ENCODE data around the gene LBH.
"Not testable (repeated sequence)": the region's sequence is repeated elsewhere in the genome, so short reads cannot be mapped to it uniquely, and the experiment has no call there.

LBH gene

GRCh38 chr2:30259071-30259470 is 27.7 kb downstream of the LBH start:
- DNase-seq = no peak

- DNase-seq = no peak
These were observed 28.7 kb downstream of the LBH start for GRCh38 chr2:30259827-30260679.

- DNase-seq = no peak
These were observed 29.6 kb downstream of the LBH start for GRCh38 chr2:30260941-30261340.

DNA sequence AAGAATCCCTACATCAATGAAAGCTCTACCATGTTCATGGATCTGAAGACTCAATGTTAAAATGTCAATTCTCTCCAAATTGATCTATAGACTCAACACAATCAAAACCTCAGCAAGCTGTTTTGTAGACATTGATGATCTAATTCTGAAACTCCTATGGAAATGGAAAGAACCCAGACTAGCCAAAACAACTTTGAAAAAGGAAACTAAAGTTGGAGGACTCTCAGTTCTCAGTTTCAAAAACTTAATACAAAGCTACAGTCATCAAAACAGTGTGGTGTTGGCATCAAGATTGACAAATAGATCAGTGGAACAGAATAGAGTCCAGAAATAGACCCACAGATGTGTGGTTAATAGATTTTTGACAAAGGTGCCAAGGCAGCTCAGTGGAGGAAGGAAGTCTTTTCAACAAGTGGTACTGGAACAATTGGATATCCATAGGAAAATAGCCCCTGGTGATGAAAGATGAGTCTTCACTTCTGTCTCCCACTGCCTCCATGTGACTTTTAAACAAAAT is 30.4 kb downstream of the LBH start:
- no peak for DNase-seq

DNA sequence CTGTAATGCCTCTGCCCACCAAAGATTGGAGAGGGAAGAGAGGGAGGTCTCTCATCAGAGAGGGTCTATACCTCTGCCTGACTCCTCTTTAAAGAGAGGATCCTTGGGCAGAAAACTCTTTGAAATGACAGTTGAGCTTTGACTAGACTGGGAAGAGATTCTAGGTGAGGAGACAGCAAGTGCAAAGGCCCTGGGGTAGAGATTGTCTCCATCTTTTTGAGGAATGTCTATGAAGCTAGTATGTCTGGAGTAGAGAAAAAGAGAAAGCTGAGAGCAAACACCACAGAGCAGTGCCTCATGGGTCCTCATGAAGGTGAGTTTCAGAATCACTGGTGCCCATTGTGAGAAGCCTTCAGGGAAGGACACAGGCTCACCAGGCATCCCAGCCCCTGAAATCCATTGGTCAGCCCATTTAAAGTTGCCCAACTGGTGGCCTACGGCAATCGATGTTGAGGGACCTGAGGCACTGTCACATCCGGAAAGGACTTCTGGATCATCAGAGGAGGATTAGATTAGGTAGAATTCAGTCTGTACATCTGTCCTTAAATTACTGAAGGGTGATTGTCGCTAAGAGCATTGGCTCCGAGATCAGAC is 31.5 kb downstream of the LBH start:
- no peak for DNase-seq

- DNase-seq = no peak
These were observed 32.9 kb downstream of the LBH start for GRCh38 chr2:30264274-30264673.

DNA sequence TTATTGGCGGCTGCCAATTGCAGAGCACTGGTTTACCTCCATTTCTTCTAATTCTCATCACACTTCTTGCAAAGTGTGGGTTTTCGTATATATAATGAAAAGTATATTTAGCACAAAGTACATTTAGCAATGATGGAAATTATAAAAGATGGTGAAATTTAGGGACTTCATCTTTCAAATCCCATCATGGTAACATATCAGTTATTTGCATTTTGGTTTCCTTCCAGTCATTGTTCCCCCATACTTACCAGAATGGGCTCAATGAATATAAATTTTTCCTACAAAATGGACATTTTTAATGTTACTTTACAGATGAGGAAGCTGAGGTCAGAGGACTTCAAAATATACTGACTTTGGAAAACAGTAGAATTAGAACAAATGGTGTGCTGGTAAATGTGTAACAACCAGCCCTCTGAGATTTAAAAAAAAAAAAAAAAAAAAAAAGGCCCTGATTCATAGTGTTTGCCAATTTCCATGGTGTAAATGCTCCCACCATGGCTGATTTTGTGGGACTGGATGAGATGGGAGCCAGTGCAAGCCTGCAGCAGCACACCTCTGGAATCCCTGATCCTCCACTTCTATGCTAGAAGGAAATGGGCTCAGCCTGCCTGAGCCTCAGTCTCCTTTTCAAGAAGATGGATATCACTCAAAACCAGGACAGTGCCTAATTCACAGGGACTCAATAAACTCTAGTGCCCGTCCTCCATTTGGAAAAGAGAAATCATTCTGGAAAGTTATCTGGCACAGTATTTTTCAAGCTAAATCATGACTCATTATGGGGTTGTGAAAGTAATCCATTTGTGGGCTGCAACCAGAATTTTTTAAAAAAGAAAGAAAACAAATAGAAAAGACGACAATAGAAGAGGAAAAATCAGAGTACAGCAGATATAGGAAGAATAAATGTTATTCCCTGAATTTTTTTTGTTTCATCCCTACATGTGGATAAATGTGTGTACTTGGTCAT is 34.0 kb downstream of the LBH start:
- no peak for DNase-seq

GRCh38 chr2:30266051-30266621 is 34.8 kb downstream of the LBH start:
- no peak for DNase-seq

DNA sequence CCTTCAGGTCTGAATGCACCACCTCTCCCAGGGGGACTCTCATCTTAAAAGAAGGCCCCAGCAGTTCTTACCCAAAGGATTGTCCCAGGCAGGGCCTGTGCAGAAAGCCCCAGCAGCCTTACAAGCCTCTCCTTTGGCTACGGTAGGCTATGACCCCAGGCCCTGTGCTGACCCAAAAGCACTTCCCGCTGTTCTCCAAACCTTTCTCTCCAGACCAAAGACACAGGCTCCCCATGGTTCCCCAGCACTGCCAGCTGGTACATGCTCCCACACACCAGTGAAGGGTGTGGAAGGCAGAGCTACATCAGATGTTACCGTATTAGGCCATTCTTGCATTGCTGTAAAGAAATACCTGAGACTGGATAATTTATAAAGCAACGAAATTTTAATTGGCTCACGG is 35.4 kb downstream of the LBH start:
- DNase-seq = no peak

GRCh38 chr2:30267161-30267975 is 36.0 kb downstream of the LBH start:
- DNase-seq = no peak

DNA sequence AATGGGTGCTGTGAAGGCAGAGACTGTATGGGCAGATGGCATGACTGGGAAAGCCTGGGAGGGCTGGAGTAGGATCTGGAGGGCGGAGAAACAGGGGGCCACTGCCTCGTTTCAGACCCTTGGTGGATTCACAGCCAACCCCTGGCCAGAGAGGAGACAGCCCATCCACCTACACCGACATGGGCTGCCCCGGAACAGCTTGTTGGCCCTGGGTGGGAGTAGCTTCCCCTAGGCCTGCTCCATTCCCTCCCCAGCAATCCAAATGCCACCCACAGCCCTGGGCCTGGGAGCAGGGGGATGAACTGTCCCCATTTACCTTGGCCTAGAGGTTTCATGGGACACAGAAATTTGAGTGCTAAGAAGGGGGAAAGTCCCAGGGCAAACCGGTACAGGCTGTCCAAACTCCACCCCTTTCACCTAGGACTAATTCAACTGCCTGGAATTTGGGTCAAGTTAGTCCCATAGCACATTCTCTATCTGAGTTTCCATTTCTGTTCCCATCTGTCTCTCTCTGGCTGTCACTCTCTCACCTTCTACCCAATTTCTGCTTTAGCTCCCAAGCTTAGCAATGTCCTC is 37.0 kb downstream of the LBH start:
- DNase-seq = no peak

GRCh38 chr2:30269114-30269770 is 37.9 kb downstream of the LBH start:
- DNase-seq = not testable (repeated sequence)

- no peak for DNase-seq
These were observed 38.4 kb downstream of the LBH start for GRCh38 chr2:30269771-30270145.

- DNase-seq = no peak
These were observed 38.8 kb downstream of the LBH start for GRCh38 chr2:30270166-30270565.

GRCh38 chr2:30271301-30271700 is 40.0 kb downstream of the LBH start:
- DNase-seq = no peak

- no peak for DNase-seq
These were observed 41.0 kb downstream of the LBH start for GRCh38 chr2:30272286-30272685.

DNA sequence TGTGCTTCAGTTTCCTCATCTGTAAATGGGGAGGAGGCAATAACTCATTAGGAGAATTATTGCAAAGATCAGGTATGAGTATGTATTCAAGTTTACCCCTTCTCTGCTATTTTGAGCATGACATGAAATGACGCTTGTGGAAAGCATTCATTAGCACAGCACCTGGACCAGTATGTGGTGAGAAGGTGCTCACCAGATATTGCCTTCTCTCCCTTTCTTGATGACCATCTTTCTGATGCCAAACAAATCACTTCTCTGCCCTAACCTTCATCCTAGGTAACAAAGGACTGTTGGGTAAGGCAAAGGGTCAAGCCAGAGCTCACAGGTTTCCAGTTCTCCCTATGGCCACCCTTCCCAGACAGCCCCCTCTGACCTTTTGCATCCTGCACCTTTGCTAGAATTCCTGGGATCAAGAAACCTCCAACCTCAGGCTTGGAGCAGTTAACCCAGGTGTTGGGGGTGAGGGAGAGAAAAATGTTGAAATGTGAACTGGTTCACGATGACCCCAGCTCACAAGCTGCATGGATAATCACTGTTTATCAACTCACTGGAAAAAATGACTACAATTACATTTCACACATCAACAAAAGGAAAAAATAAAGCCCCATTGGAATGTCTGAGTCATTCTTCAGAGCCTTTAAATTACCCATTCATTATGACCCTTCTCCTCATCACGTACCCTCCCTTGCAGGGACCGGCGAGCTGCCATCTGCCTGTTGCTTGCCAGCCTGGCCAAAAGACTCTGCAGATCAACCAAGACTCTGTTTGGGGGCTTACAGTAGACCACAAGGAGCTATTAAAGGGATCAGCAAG is 41.6 kb downstream of the LBH start:
- DNase-seq = no peak

DNA sequence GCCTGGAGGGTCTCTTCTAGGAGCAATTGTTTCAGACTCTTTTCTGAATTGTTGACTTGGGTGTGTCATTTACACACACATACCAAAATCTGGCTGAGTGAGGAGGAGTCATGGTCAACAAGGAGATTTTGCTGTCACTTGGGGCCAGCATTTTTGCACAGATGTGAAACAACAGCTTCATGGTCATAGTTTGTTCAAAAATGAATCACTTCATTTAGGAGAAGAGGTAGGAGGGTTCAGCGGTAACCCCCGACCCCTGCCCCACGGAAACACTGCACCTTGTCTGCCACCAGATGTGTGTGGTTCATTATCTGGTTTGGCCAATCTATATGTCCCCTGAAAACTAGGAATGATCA is 42.2 kb downstream of the LBH start:
- DNase-seq = no peak

GRCh38 chr2:30275256-30275655 is 43.9 kb downstream of the LBH start:
- DNase-seq = no peak

DNA sequence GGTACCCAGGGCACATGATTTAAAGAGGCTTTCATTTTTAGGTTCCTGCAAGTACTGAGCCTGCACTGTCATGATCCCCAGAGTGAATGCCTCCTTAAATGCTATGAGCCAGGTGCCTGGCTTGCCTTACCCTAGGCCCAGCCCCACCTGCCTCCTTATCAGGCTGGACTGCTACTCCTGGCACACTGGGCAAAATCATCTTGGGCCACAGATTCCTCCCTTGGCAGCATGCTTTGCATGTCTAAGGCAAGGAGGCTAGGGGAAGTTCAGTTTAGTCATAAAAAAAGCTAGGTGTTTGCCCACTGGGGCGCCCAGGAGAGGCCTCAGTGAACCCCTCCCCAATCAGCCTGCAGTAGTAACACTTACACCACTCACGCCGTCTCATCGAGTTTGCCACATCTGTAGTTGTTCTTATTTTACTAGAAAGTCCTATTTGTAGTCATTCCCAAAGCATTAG is 45.1 kb downstream of the LBH start:
- no peak for DNase-seq

Measured in NCI-H774 (cell line).